ENCODE data around the gene KRTAP29-1. TPM values are rescaled to one million over a fixed set of nuclear protein-coding genes. Genes with fewer than 3 reads are reported as not detected.
"Not testable (repeated sequence)": the region's sequence is repeated elsewhere in the genome, so short reads cannot be mapped to it uniquely, and the experiment has no call there.

KRTAP29-1 gene
- total RNA-seq, 2 experiments from 2014 or later, result not detected

DNA sequence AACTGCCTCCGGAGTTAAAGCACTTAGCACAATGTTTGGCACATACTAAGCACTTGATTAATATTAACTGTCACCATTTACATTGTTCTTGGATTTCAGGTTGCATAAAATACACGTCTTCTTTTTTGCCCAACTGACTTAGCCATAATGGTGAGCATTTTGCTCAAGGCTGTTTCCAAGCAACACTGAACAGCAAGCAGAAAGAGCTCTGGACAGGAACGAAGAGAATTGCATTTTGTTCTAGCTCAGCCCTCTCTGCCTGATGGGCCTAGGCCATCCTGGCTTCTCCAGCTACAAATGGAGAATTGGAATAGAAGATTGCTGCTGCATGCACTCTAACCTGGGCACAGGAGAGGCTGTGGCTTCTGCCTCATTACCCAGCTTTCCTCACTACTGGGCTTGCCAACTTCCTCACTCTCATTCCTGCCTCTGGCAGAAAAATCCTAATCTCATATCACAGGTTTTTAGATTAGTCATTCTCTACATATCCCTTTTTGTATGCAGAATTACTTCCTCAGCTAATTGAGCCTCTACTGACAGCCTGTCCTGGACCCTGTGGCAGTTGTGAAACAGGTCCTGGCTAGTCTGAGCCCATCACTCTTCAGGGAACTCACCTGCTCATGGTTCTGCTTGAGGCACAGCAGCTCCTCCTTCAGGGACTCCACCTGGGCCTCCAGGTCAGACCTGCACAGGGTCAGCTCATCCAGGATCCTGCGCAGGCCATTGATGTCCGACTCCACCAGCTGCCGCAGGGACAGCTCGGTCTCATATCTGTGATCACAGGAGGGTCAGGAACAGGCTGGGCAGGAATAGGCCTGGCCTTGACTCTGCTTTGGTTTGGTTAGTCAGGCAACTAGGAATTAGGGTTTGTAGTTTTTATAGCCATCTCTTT is 45.5 kb upstream of the KRTAP29-1 start:
- ChIA-PET CTCF (ENCODE audit: unreplicated experiment) (no interaction called here), POLR2A (no interaction called here)
- Histone ChIP-seq H3K4me1 (ENCODE audit: insufficient read depth, low read length, poor library complexity, severe bottlenecking) (no peaks in the 10 kb centered on the region), H3K79me2 (ENCODE audit: insufficient read depth, low read depth, low read length) (no peaks in the 10 kb centered on the region), H3K9me3 (ENCODE audit: low read length) (no peaks in the 10 kb centered on the region), H3K9me2 (ENCODE audit: insufficient read depth, low read length) (no peaks in the 10 kb centered on the region), H3K27ac (ENCODE audit: low read depth, low read length, poor library complexity, severe bottlenecking) (no peak overlapping the region), H3K4me3 (ENCODE audit: low read depth, low read length, poor library complexity, severe bottlenecking) (no peak overlapping the region), H2AFZ (ENCODE audit: low read length) (no peak overlapping the region), H4K20me1 (ENCODE audit: insufficient read depth, low read length) (no peaks in the 10 kb centered on the region), H3K36me3 (ENCODE audit: insufficient read depth, low read length) (no peaks in the 10 kb centered on the region), H3K4me2 (ENCODE audit: low read length) (no peak overlapping the region)
- intact Hi-C loops (cut with micrococcal nuclease; ENCODE audit: unreplicated experiment), result no loop called here
- TF ChIP-seq, protein P1, sequence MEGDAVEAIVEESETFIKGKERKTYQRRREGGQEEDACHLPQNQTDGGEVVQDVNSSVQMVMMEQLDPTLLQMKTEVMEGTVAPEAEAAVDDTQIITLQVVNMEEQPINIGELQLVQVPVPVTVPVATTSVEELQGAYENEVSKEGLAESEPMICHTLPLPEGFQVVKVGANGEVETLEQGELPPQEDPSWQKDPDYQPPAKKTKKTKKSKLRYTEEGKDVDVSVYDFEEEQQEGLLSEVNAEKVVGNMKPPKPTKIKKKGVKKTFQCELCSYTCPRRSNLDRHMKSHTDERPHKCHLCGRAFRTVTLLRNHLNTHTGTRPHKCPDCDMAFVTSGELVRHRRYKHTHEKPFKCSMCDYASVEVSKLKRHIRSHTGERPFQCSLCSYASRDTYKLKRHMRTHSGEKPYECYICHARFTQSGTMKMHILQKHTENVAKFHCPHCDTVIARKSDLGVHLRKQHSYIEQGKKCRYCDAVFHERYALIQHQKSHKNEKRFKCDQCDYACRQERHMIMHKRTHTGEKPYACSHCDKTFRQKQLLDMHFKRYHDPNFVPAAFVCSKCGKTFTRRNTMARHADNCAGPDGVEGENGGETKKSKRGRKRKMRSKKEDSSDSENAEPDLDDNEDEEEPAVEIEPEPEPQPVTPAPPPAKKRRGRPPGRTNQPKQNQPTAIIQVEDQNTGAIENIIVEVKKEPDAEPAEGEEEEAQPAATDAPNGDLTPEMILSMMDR (conservative IDR thresholded peaks at IDR 0.05; ENCODE audit: low read length), result no peak
- no peak for TF ChIP-seq EZH2phosphoT487 (IDR thresholded peaks at IDR 0.05; ENCODE audit: borderline replicate concordance, low read depth, low read length)
- BruUV-seq (replicated peaks), result no TSS peak
- DNase-seq (ENCODE audit: low spot score), result no peak

DNA sequence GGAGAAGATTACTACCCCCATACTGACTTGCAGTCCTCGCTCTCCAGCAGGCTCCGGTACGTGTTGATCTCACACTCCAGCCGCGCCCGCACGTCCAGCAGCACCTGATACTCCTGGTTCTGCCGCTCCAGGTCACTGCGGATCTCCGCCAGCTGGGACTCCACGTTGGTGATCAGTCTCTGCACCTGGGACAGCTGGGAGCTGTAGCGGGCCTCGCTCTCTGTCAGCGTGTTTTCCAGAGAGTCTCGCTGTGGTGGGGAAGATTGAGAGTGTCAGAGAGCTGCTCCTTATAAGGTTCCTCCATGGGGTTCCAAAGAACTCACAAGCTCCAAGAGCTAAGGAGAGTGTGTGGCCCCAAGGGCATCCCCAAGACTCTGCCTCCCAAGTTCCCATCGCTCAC is 43.8 kb upstream of the KRTAP29-1 start:
- H3K36me3 ChIP-seq (ENCODE audit: insufficient read depth, low read length); H3K4me1 ChIP-seq (ENCODE audit: insufficient read depth, low read length, poor library complexity, severe bottlenecking); H3K9me2 ChIP-seq (ENCODE audit: insufficient read depth, low read length); BruUV-seq (replicated peaks); H3K79me2 ChIP-seq (ENCODE audit: insufficient read depth, low read depth, low read length); H3K9me3 ChIP-seq (ENCODE audit: low read length); H4K20me1 ChIP-seq (ENCODE audit: insufficient read depth, low read length); H3K4me2 ChIP-seq (ENCODE audit: low read length); CTCF ChIA-PET (ENCODE audit: unreplicated experiment); DNase-seq (ENCODE audit: low spot score); H2AFZ ChIP-seq (ENCODE audit: low read length); H3K4me3 ChIP-seq (ENCODE audit: low read depth, low read length, poor library complexity, severe bottlenecking); POLR2A ChIA-PET; H3K27ac ChIP-seq (ENCODE audit: low read depth, low read length, poor library complexity, severe bottlenecking); intact Hi-C loops (cut with micrococcal nuclease; ENCODE audit: unreplicated experiment): not testable (repeated sequence)

DNA sequence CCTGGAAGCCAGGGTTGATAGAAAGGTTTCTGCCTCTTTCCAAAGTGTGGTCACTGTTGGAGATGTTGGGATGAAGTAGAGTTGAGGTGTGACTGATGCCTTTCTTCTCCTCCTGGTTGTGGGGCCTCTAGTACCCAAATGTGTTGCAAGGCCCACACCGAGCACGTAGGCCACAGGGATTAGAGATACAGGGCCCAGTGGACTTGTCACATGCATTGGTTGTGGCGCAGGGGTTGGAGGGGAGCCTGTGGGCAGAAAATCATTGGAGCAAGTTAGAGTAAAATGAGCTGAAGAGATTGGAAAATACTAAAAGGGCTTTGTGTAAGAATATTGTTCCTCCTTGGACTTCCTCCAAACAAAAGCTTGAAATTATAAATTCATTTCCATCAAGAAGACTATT is 43.3 kb upstream of the KRTAP29-1 start:
- Histone ChIP-seq H3K4me1 (ENCODE audit: insufficient read depth, low read length, poor library complexity, severe bottlenecking) (no peaks in the 10 kb centered on the region), H3K4me3 (ENCODE audit: low read depth, low read length, poor library complexity, severe bottlenecking) (no peak overlapping the region), H3K4me2 (ENCODE audit: low read length) (no peak overlapping the region), H3K9me3 (ENCODE audit: low read length) (no peaks in the 10 kb centered on the region), H2AFZ (ENCODE audit: low read length) (no peak overlapping the region), H4K20me1 (ENCODE audit: insufficient read depth, low read length) (no peaks in the 10 kb centered on the region), H3K9me2 (ENCODE audit: insufficient read depth, low read length) (no peaks in the 10 kb centered on the region), H3K36me3 (ENCODE audit: insufficient read depth, low read length) (no peaks in the 10 kb centered on the region), H3K27ac (ENCODE audit: low read depth, low read length, poor library complexity, severe bottlenecking) (no peak overlapping the region), H3K79me2 (ENCODE audit: insufficient read depth, low read depth, low read length) (no peaks in the 10 kb centered on the region)
- TF ChIP-seq, protein P1 (conservative IDR thresholded peaks at IDR 0.05; ENCODE audit: low read length), result no peak
- TF ChIP-seq EZH2phosphoT487 (IDR thresholded peaks at IDR 0.05; ENCODE audit: borderline replicate concordance, low read depth, low read length), result no peak
- ChIA-PET POLR2A (no interaction called here), CTCF (ENCODE audit: unreplicated experiment) (no interaction called here)
- intact Hi-C loops (cut with micrococcal nuclease; ENCODE audit: unreplicated experiment), result no loop called here
- no peak for DNase-seq (ENCODE audit: low spot score)
- no TSS peak for BruUV-seq (replicated peaks)

All from OCI-LY7 (cell line).